IgD-negative memory B cell (primary cell): ENCODE data around the gene OLFML1. TPM values are rescaled to one million over a fixed set of nuclear protein-coding genes. Genes with fewer than 3 reads are reported as not detected.

ENCODE experiments used
- H3K27ac Mint-ChIP-seq, 3 donors: one replicate each; pipeline ENCODE4 v1.8.0; 2020 to 2022; ENCODE audit warnings: mild to moderate bottlenecking in 3 of 3, mixed read lengths in 3 of 3, moderate library complexity in 1 of 3
- H3K27me3 Mint-ChIP-seq: one replicate; pipeline ENCODE4 v1.8.0; 2021; ENCODE audit warnings: mixed read lengths
- H3K36me3 Mint-ChIP-seq: one replicate; pipeline ENCODE4 v1.8.0; 2020; ENCODE audit warnings: mild to moderate bottlenecking, mixed read lengths
- H3K4me1 Mint-ChIP-seq, 3 donors: one replicate each; pipeline ENCODE4 v1.8.0; 2020 to 2022; ENCODE audit warnings: mixed read lengths in 3 of 3, mild to moderate bottlenecking in 1 of 3
- H3K4me3 Mint-ChIP-seq, 4 donors: one replicate each; pipeline ENCODE4 v1.8.0; 2020 to 2022; ENCODE audit warnings: mild to moderate bottlenecking in 4 of 4, mixed read lengths in 4 of 4, moderate library complexity in 3 of 4
- H3K9me3 Mint-ChIP-seq, 3 donors: one replicate each; pipeline ENCODE4 v1.8.0; 2020 to 2021; ENCODE audit warnings: mixed read lengths in 3 of 3, mild to moderate bottlenecking in 1 of 3
- polyA plus RNA-seq: library from polyadenylated mRNA; unstranded; fragments of 300-500 nt; fragmentation: Illumina TruSeq; gene quantifications from one replicate; pipeline ENCODE4 v1.2.3, GENCODE V29; 2021

Gene OLFML1
- polyA plus RNA-seq, 1 donor from 2014 or later: 0.08 TPM

DNA sequence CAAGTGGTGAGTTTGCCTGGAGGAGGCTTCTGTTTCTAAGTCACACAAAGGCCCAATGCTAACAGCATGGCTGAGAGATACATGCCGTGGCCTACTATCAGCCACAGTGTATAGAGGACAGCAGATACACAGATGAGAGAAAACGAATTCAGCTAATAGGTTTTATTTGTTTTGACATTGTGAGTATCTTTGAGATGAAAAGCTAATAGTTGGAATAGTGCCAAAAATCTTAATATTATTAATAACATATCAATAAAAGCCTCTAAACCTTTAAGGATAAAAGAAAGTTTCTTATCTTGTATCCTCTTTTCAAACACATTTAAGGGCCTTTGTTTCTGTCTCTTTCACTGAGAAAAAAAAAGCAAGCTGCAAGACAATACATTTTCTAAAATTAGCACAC, 30.5 kb upstream of the OLFML1 start:
- Mint-ChIP-seq H3K4me3 (no peak overlapping the region), H3K4me1 (peaks cover 0 to 1% (median 0%) of the 10 kb centered on the region in 3 donors), H3K36me3 (peaks cover 14% of the 10 kb centered on the region), H3K27me3 (no peaks in the 10 kb centered on the region), H3K27ac (no peak overlapping the region), H3K9me3 (no peaks in the 10 kb centered on the region)

DNA sequence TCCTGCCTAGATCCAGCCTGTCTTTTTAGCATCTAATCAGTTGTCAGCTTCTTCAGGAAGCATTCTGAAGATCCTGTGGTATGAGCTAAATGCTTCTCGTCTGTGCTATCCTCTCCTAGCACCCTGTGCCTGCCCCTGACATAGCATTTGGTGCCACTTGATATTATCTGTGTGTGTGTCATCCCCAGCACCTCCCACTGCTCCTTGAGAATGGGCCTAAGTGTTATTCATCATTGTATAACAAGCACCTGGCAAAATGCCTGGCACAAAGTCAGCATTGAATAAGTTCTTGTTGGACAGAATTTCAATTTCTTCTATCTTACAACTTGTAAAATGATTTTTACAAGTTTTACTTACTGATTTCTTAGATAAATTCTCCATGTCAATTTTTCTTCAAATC, 28.1 kb upstream of the OLFML1 start:
- Mint-ChIP-seq H3K4me3 (no peak overlapping the region), H3K27ac (no peak overlapping the region), H3K9me3 (no peaks in the 10 kb centered on the region), H3K27me3 (no peaks in the 10 kb centered on the region), H3K36me3 (peaks cover 20% of the 10 kb centered on the region), H3K4me1 (peaks cover 0 to 1% (median 0%) of the 10 kb centered on the region in 3 donors)

DNA sequence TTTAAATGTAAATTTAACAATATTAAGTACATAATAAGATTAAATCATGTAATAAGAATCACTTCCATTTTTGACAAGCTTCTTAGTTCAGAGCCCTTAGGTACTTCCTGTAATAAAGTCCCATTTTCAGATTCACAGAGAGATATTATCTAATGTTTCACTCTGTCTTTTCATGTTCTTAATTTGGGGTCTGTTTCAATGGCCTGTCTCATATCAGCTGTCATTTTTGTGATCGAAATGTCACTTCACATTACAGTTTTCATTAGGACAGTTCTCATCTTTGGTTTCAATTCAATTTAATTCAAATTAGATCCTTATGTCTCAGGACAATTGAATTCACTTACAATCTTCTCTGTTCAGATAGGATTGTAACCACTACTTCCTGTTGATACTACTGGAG, 22.6 kb upstream of the OLFML1 start:
- H3K27me3 Mint-ChIP-seq: no peaks in the 10 kb centered on the region
- peaks cover 17% of the 10 kb centered on the region for H3K36me3 Mint-ChIP-seq
- H3K4me3 Mint-ChIP-seq: no peak overlapping the region
- no peaks in the 10 kb centered on the region for H3K9me3 Mint-ChIP-seq
- H3K4me1 Mint-ChIP-seq: peaks cover 0 to 6% (median 0%) of the 10 kb centered on the region in 3 donors
- H3K27ac Mint-ChIP-seq: no peak overlapping the region

DNA sequence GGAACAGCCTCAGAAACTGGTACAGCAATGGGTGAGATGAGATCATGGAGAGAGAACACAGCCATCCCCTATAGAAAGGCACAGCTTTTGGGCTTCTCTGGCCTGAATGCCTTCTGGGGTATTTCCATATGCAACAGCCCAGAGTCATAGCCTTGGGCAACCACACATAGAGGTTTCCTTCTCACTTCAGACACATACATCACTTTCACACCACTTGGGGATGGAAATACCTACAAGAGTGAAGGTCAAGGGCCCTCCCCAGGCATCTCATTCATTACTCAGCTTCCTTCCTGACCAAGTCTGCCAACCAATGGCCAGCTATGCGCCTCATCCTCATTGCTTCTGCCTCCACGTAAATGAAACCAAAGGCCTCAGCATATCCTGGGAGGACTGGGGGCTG, 17.7 kb upstream of the OLFML1 start:
- H3K9me3 Mint-ChIP-seq: no peaks in the 10 kb centered on the region
- H3K4me1 Mint-ChIP-seq: peaks cover 0 to 9% (median 4%) of the 10 kb centered on the region in 3 donors
- H3K27me3 Mint-ChIP-seq: no peaks in the 10 kb centered on the region
- peak overlapping the region in 1 of 3 donors; percentile 28 for H3K27ac Mint-ChIP-seq
- peaks cover 15% of the 10 kb centered on the region for H3K36me3 Mint-ChIP-seq
- H3K4me3 Mint-ChIP-seq: no peak overlapping the region

DNA sequence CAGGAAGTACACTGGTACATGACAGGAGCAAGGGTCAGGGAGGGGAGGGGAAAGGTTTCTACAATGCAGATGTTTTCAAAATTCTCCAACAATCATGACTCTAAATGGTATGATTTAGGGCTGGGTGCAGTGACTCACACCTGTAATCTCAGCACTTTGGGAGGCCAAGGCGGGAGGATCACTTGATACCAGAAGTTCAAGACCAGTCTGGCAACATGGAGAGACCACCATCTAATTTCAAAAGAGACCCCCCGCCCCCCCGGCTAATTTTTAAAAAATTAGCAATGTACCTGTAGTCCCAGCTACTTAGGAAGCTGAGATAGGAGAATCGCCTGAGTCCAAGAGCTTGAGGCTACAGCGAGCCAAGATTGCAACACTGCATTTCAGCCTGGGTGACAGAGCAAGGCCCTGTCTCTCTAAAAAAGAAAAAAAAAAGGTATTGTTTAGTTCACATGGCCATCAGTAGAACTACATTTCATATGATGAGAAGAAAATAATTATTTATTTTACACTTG, 15.9 kb upstream of the OLFML1 start:
- Mint-ChIP-seq H3K36me3 (peaks cover 15% of the 10 kb centered on the region), H3K27ac (peak overlapping the region in 1 of 3 donors; percentile 14), H3K9me3 (no peaks in the 10 kb centered on the region), H3K27me3 (no peaks in the 10 kb centered on the region), H3K4me1 (peaks cover 11 to 19% (median 14%) of the 10 kb centered on the region in 3 donors), H3K4me3 (no peak overlapping the region)

DNA sequence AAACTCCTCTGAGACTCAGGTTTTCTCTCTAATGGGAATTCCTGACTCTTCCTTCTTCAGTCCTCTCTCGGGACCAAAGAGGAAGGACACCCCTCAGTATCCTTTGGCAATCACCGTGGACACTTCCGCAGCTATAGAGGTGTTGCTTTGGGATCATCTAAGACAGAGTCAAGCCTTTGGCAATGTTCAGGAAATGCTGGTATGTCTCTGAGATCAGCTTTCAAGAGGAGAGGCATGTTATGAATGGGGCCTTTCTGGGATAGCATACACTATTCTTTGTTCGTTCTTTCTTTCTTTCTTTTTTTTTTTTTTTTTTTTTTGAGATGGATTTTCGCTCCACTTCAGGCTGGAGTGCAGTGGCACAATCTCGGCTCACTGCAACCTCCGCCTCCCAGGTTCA, 14.2 kb upstream of the OLFML1 start:
- H3K36me3 Mint-ChIP-seq: peaks cover 12% of the 10 kb centered on the region
- no peak overlapping the region for H3K27ac Mint-ChIP-seq
- H3K9me3 Mint-ChIP-seq: no peaks in the 10 kb centered on the region
- no peak overlapping the region for H3K4me3 Mint-ChIP-seq
- peaks cover 20 to 31% (median 21%) of the 10 kb centered on the region in 3 donors for H3K4me1 Mint-ChIP-seq
- no peaks in the 10 kb centered on the region for H3K27me3 Mint-ChIP-seq

DNA sequence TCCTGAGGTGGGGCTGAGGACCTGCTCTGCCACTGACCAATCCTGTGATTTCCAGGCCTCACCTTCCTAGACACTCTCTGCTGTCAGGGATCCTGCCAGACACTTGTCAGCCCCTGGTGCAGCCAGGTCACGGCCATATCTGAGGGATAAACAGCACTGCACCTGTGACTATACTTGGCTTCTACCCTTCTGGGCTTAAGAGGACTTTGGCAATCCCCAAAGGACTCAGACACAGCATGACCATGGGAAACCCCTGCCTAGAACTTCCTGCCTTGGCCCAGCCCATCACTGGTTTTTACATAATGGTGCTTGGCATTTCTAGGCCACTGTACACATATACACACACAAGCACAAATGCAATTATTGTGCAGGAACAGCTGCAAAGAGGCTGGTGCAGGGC, 11.6 kb upstream of the OLFML1 start:
- Mint-ChIP-seq H3K4me1 (peaks cover 21 to 31% (median 24%) of the 10 kb centered on the region in 3 donors), H3K27ac (peak overlapping the region; percentile 82 to 95 (median 84)), H3K9me3 (no peaks in the 10 kb centered on the region), H3K36me3 (peaks cover 3% of the 10 kb centered on the region), H3K27me3 (no peaks in the 10 kb centered on the region), H3K4me3 (peak overlapping the region in 3 of 4 donors; percentile 39 to 87 (median 74))

DNA sequence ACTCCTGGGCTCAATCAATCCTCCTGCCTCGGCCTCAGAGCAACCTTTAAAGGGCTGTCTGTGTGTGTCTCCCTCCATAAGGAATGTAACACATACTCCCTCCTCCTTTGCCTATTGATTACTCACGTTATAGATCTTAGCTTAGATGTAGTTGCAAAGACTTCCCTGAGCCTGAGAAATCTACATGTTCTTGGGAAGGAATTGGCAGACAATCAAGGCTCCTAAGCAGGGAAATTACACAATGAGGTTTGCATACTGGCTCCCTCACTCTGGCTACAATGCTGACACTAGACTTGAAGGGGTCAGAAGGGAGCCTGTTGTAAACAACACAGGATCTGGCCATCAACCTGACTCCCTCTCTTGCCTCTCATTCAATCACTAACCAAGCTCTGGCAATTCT, 5.2 kb upstream of the OLFML1 start:
- Mint-ChIP-seq H3K27ac (no peak overlapping the region), H3K4me1 (peaks cover 3 to 8% (median 6%) of the 10 kb centered on the region in 3 donors), H3K4me3 (no peak overlapping the region), H3K27me3 (no peaks in the 10 kb centered on the region), H3K36me3 (peaks cover 3% of the 10 kb centered on the region), H3K9me3 (no peaks in the 10 kb centered on the region)

DNA sequence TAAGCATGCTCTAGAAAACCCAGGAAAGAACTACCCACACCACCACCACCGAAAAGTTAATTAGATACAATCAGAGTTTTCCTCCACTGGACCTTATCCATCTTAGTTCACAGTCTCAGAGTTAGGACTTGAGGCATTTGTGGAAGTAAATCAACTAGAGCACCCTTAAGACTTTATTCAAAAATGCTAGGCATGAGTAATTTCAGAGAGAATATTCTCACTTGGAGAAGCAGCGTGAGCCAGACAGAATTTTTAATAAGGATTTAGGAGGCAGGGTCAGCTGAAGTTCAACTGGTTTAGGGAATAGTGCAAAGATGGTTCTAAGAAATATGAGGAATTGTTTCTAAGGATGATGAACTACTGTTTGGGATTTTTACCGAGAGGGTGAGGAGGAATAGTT, 1.2 kb upstream of the OLFML1 start:
- no peak overlapping the region for H3K27ac Mint-ChIP-seq
- no peaks in the 10 kb centered on the region for H3K9me3 Mint-ChIP-seq
- H3K27me3 Mint-ChIP-seq: no peaks in the 10 kb centered on the region
- no peak overlapping the region for H3K4me3 Mint-ChIP-seq
- H3K36me3 Mint-ChIP-seq: peaks cover 2% of the 10 kb centered on the region
- no peaks in the 10 kb centered on the region for H3K4me1 Mint-ChIP-seq

DNA sequence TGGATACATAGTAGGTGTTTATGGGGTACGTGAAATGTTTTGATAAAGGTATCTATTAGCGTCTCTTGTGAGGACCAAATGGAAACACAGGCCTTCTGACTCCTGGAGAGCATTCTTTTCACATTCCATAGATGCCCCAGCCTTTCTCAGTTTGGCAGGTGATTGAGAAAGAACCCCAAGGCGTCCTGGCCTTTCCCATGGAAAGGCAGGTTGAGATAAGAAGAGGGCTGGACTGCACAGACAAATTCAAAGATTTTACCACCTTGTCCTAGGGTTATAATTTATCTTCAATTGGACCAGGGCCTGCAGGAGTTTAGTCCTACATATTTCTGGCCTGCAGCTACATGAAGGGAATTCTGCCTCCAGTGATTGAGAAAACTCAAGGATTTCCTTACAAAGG, 661 bp upstream of the OLFML1 start:
- Mint-ChIP-seq H3K4me3 (no peak overlapping the region), H3K9me3 (no peaks in the 10 kb centered on the region), H3K4me1 (peaks cover 0 to 2% (median 0%) of the 10 kb centered on the region in 3 donors), H3K27me3 (no peaks in the 10 kb centered on the region), H3K36me3 (peaks cover 2% of the 10 kb centered on the region), H3K27ac (no peak overlapping the region)

DNA sequence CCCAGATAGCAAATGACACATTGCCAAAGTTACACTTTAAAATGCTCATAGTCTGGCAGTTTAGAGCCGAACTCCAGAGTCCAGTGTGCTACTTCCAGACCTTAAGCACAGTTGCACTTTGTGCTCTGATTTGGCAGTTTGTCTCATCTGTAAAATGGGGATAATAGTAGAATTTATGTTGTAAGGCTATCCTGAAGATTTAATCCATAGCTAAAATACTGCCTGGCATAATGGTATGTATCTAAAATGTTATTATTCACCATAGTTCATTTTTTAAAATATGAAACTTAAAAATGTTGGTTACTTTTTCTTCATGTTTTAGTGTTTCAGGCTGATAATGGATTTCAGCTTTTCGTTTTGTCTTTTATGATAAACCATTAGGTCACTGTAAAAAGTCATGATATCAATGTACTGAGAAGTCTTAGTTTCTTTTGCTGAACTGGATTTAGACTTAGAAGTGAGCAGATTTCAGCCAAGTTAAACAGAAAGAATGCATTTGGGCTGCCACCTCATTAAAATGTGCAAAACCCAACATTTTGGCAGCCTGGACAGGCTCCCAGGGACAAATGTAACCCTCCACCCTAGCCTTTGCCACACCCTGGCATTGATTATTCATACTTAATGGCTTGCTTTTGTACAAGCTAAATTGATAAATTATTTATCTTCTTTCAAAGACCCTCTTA, 933 bp downstream of the OLFML1 start:
- Mint-ChIP-seq H3K9me3 (no peaks in the 10 kb centered on the region), H3K27me3 (no peaks in the 10 kb centered on the region), H3K4me3 (no peak overlapping the region), H3K4me1 (peaks cover 0 to 5% (median 0%) of the 10 kb centered on the region in 3 donors), H3K27ac (no peak overlapping the region), H3K36me3 (peaks cover 2% of the 10 kb centered on the region)

DNA sequence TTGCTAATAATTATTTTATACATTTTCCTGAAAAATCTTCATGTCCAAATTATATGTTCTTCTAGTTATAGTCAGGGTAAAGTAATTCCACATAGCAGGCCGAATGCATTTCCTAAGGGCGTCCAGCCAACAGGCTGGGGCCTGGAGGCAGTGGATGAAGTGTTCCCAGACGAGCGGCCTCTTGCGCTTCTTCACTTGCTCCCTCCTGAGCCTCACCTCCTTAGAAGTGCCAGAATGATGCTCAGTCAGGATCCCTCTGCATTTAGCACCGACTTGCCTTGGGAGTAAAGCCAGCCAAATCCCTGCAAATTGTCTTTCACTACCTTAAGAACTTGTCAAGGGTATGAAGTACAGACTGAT, 1.5 kb downstream of the OLFML1 start:
- Mint-ChIP-seq H3K36me3 (peaks cover 2% of the 10 kb centered on the region), H3K9me3 (no peaks in the 10 kb centered on the region), H3K27me3 (no peaks in the 10 kb centered on the region), H3K4me1 (peaks cover 0 to 6% (median 0%) of the 10 kb centered on the region in 3 donors), H3K4me3 (no peak overlapping the region), H3K27ac (no peak overlapping the region)

DNA sequence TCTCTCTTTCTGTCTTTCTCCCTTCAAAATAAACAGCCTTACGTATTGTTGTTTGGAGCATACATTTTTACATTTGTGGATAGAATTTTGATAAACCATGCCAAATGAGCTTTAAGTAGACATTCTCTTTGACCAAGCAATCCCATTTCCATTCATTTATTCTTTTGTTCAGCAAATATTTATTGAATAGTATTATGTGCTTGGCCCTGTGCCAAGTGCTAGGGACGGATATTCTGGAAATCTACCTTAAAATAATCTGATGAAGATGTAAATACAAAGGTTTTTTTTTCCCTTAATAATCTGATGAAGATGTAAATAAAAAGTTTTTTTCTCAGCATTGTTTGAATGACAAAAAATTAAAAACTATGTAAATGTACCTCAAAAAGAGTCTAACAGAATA, 2.1 kb downstream of the OLFML1 start:
- peaks cover 0 to 7% (median 0%) of the 10 kb centered on the region in 3 donors for H3K4me1 Mint-ChIP-seq
- no peak overlapping the region for H3K27ac Mint-ChIP-seq
- H3K4me3 Mint-ChIP-seq: no peak overlapping the region
- H3K9me3 Mint-ChIP-seq: no peaks in the 10 kb centered on the region
- no peaks in the 10 kb centered on the region for H3K27me3 Mint-ChIP-seq
- H3K36me3 Mint-ChIP-seq: peaks cover 2% of the 10 kb centered on the region

DNA sequence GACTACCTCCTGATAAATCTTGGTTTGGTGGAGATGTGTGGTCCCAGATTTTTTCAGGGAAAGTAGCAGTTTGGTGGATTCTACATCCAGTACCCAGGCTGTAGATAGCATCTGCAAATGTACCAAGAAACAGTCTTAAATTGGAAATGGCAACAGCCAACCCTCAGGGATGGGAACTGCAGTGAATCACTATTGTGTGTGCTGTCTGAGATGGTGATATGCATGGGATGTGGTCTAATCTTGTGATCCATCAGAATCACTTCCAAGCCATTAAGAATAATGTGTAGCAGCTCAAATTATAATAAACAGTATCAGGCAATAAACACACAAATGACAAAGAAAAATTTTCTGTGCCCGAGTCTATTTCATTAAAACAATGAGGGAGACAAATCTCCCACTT, 3.4 kb downstream of the OLFML1 start:
- Mint-ChIP-seq H3K27ac (no peak overlapping the region), H3K4me1 (peaks cover under 1 to 7% (median 7%) of the 10 kb centered on the region in 3 donors), H3K4me3 (no peak overlapping the region), H3K27me3 (peaks cover under 1% of the 10 kb centered on the region), H3K9me3 (no peaks in the 10 kb centered on the region), H3K36me3 (peaks cover 2% of the 10 kb centered on the region)

DNA sequence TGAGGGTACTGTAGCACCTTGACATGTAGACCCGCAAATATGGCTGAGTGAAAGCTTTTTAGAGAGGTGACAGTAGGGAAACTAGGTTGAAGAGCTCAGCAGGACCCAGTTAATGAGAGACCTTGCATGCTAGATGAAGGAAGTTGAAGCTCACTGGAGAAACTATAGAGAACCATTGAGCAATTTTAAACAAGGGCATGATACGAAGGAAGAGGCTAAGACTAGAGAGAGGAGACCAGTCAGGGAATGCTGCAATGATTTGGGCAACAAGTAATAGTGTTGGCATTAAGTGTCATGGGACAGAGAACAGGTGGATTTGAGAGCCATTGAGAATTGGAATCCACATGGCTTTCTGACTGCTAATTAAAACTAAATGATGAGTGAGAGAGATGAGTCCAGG, 4.1 kb downstream of the OLFML1 start:
- Mint-ChIP-seq H3K36me3 (peaks cover 2% of the 10 kb centered on the region), H3K9me3 (no peaks in the 10 kb centered on the region), H3K4me3 (no peak overlapping the region)

DNA sequence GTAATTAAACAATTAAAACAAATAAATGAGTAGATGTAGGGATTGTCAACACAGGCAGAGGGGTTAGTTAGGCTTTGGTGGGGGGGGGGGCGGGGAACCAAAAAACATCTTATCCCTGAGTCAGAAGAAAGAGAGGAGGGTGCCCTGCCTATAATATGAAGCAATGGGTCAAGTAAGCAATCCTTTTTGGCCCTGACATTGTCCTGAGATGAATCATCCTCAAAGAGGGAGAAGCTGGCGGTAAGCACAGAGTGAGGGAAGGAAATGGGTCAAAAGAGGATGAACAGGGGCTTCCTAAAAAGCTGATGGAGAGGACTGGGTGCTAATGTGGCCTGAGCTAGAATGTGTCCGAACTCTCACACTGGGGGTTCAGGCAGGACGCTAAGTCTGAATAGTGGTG, 4.7 kb downstream of the OLFML1 start:
- no peak overlapping the region for H3K4me3 Mint-ChIP-seq
- H3K9me3 Mint-ChIP-seq: no peaks in the 10 kb centered on the region
- H3K4me1 Mint-ChIP-seq: peaks cover 7 to 18% (median 13%) of the 10 kb centered on the region in 3 donors
- H3K27me3 Mint-ChIP-seq: peaks cover 1% of the 10 kb centered on the region
- no peak overlapping the region for H3K27ac Mint-ChIP-seq
- H3K36me3 Mint-ChIP-seq: peaks cover 2% of the 10 kb centered on the region

More for the DNA sequence above, 4.1 kb downstream of the OLFML1 start:
- Mint-ChIP-seq H3K27ac (peak overlapping the region in 1 of 3 donors; percentile 26), H3K4me1 (peaks cover 7 to 14% (median 12%) of the 10 kb centered on the region in 3 donors), H3K27me3 (peaks cover 1% of the 10 kb centered on the region)
